ENCODE results near the gene ARRDC4. TPM values are rescaled to one million over a fixed set of nuclear protein-coding genes. Genes with fewer than 3 reads are reported as not detected.
A peak's percentile ranks its signal among the peaks of the same experiment; 100 is the strongest.
"Not testable (repeated sequence)": the region's sequence is repeated elsewhere in the genome, so short reads cannot be mapped to it uniquely, and the experiment has no call there.

The ARRDC4 gene
- total RNA-seq, 1 donor from 2014 or later: 31.6 TPM

DNA sequence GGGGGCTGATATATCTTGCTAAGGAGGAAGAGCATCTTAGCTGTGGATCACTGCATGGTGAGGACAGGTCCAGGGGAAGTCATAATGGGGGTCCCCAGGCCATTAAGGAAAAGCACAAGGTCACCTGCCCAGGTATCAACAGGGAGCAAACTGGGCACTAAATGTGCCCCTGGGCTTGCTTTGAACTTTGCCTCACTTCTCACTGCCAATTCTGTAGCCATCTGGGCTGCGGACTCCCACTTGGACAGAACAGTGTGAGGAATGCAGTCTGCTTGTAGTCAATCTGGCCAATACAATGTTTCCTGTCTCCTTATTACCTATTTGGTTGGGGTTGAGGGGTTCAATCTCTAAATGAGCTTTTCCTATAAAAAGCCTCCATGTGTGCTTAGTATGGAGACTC is 21.3 kb downstream of the ARRDC4 start:
- H3K9me3 ChIP-seq: no peaks in the 10 kb centered on the region
- no peaks in the 10 kb centered on the region for H3K36me3 ChIP-seq
- no peak overlapping the region for H3K27ac ChIP-seq
- H3K4me3 ChIP-seq: no peak overlapping the region
- intact Hi-C loops (cut with DNase I): no loop called here
- no peak for ATAC-seq
- DNase-seq: no peak
- TF ChIP-seq, protein P1, sequence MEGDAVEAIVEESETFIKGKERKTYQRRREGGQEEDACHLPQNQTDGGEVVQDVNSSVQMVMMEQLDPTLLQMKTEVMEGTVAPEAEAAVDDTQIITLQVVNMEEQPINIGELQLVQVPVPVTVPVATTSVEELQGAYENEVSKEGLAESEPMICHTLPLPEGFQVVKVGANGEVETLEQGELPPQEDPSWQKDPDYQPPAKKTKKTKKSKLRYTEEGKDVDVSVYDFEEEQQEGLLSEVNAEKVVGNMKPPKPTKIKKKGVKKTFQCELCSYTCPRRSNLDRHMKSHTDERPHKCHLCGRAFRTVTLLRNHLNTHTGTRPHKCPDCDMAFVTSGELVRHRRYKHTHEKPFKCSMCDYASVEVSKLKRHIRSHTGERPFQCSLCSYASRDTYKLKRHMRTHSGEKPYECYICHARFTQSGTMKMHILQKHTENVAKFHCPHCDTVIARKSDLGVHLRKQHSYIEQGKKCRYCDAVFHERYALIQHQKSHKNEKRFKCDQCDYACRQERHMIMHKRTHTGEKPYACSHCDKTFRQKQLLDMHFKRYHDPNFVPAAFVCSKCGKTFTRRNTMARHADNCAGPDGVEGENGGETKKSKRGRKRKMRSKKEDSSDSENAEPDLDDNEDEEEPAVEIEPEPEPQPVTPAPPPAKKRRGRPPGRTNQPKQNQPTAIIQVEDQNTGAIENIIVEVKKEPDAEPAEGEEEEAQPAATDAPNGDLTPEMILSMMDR (IDR thresholded peaks at IDR 0.05): no peak
- H3K27me3 ChIP-seq: no peaks in the 10 kb centered on the region
- H3K4me1 ChIP-seq: no peaks in the 10 kb centered on the region

DNA sequence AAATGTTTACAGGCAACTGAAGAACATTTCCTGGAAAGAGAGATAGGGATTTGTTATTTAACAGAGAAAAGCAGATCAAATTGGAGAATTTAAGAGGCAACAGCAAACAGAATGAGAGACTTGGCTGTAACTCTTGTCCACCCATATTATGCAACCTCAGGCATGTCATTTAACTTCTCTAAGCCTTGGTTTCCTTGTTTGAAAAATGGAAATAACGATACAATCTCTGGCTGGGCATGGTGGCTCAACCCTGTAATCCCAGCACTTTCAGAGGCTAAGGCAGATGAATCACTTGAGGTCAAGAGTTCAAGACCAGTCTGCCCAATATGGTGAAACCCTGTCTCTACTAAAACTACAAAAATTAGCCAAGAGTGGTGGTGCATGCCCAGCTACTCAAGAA is 23.7 kb downstream of the ARRDC4 start:
- intact Hi-C loops (cut with DNase I): no loop called here
- ATAC-seq: peak; percentile 71

DNA sequence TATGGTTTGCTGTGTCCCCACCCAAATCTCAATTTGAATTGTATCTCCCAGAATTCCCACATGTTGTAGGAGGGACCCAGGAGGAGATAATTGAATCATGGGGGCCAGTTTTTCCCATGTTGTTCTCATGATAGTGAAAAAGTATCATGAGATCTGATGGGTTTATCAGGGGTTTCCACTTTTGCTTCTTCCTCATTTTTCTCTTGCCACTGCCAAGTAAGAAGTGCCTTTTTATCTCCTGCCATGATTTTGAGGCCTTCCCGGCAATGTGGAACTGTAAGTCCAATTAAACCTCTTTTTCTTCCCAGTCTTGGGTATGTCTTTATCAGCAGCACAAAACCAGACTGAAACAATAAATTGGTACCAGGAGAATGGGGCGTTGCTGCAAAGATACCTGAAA is 25.5 kb downstream of the ARRDC4 start:
- H3K4me3 ChIP-seq; intact Hi-C loops (cut with DNase I); H3K27me3 ChIP-seq; H3K27ac ChIP-seq; DNase-seq; ATAC-seq; H3K9me3 ChIP-seq; H3K4me1 ChIP-seq; H3K36me3 ChIP-seq: not testable (repeated sequence)

More for the DNA sequence above, 23.7 kb downstream of the ARRDC4 start:
- no peak for DNase-seq
- H3K9me3 ChIP-seq: no peaks in the 10 kb centered on the region
- H3K4me1 ChIP-seq: no peaks in the 10 kb centered on the region
- TF ChIP-seq, protein P1 (IDR thresholded peaks at IDR 0.05): no peak
- no peak overlapping the region for H3K4me3 ChIP-seq
- H3K27ac ChIP-seq: no peak overlapping the region
- no peaks in the 10 kb centered on the region for H3K27me3 ChIP-seq
- H3K36me3 ChIP-seq: no peaks in the 10 kb centered on the region

DNA sequence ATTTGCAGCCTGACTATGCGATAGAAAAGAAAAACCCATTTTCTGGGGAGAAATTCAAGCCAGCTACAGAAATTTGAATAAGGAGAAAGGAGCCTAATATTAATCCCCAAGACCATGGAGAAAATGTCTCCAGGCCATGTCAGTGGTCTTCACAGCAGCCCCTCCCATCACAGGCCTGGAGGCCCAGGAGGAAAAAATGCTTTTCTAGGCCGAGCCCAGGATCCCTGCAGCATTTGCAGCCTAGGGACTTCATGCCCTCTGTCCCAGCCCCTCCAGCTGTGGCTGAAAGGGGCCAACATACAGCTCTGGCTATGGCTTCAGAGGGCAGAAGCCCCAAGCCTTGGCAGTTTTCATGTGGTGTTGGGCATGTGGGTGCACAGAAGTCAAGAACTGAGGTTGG is 26.3 kb downstream of the ARRDC4 start:
- no peak overlapping the region for H3K27ac ChIP-seq
- no peaks in the 10 kb centered on the region for H3K36me3 ChIP-seq
- H3K4me1 ChIP-seq: no peaks in the 10 kb centered on the region
- no peak for ATAC-seq
- intact Hi-C loops (cut with DNase I): no loop called here
- H3K27me3 ChIP-seq: no peaks in the 10 kb centered on the region
- no peak overlapping the region for H3K4me3 ChIP-seq
- no peak for DNase-seq
- H3K9me3 ChIP-seq: no peaks in the 10 kb centered on the region
- TF ChIP-seq, protein P1 (IDR thresholded peaks at IDR 0.05): no peak

DNA sequence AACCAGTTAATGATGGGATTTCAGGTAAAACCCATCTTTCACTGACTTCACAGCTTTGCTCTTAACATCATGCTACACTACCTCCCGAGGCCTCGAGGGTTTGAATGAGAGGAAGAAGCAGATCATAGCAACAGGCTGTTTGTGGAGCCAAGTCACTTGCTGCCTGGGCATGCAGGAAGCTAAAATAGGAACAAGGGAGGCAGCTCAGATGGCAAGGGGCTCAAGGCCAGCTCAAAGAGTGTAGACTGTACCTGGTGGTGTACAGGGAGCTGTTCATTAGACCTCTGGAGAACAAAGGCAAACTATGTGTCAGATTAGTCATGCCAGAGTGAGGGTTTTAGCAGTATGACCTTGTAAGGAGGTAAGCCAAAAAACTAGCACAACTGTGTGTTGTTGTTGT is 28.8 kb downstream of the ARRDC4 start:
- Histone ChIP-seq H3K27ac (no peak overlapping the region), H3K4me1 (peaks cover 5% of the 10 kb centered on the region), H3K9me3 (no peaks in the 10 kb centered on the region), H3K36me3 (no peaks in the 10 kb centered on the region), H3K27me3 (no peaks in the 10 kb centered on the region), H3K4me3 (no peak overlapping the region)
- no peak for ATAC-seq
- TF ChIP-seq, protein P1 (IDR thresholded peaks at IDR 0.05): no peak
- intact Hi-C loops (cut with DNase I): no loop called here
- no peak for DNase-seq

DNA sequence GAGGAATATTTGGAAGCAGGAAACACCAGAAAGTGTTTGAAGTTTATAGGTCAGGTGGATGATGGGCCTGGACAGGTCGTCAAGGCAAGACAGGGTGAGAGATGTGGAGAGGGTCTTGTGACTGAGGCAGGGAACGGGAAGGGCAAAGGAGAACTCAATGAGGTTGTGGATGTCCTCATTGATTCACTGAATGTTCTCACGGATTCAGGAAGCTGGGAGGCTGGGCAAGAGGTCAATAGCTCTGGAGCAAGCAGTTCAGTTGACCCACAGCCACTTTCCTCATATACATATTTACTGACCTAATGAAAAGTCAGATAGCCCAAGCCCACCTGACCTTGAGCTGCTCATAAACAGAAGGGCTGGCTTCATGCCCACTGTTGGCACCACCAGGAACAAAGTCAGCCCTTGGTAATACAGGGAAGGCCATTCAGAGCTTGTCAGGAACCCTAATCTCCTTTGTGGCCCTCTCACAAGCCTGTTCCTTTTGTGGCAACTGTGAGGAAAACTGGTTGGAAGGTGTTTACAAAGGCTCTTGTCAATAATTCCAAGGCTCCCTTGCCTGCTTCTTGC is 31.6 kb downstream of the ARRDC4 start:
- intact Hi-C loops (cut with DNase I): no loop called here
- no peak overlapping the region for H3K27ac ChIP-seq
- no peaks in the 10 kb centered on the region for H3K9me3 ChIP-seq
- TF ChIP-seq, protein P1 (IDR thresholded peaks at IDR 0.05): no peak
- no peak overlapping the region for H3K4me3 ChIP-seq
- H3K4me1 ChIP-seq: peaks cover 5% of the 10 kb centered on the region
- no peaks in the 10 kb centered on the region for H3K36me3 ChIP-seq
- peak; percentile 73 for ATAC-seq
- no peaks in the 10 kb centered on the region for H3K27me3 ChIP-seq
- DNase-seq: no peak

All from upper lobe of right lung (tissue), 1 donor.